HEK293 (cell line): ENCODE results near the gene SPECC1L.
"Not testable (repeated sequence)": the region's sequence is repeated elsewhere in the genome, so short reads cannot be mapped to it uniquely, and the experiment has no call there.

ENCODE experiments used
- CTCF ChIA-PET: fragments of 350-600 bp; formaldehyde crosslinking; extraction: SDS; loops from one replicate; lab custom pipeline; 2021; ENCODE audit warnings: antibody characterized with exemption; lab: Yijun Ruan, JAX
- POLR2A ChIA-PET: fragments of 300-600 bp; formaldehyde crosslinking; extraction: SDS; loops from one replicate; lab custom pipeline; 2020; ENCODE audit warnings: antibody characterized with exemption, inconsistent platforms; lab: Yijun Ruan, JAX
- H3K27ac ChIP-seq: fragments of 200-500 bp; sonication (Bioruptor generic); 2 replicates; pipeline ENCODE4 v1.5.1; 2014; ENCODE audit warnings: low read depth, low read length, control low read depth, inconsistent platforms; ENCODE audit errors: extremely low read depth
- H3K36me3 ChIP-seq, 2 experiments: fragments of 200-500 bp in 1 of 2; sonication (Bioruptor generic) in 1 of 2; 1 replicate in 1 of 2; 2 replicates in 1 of 2; pipeline ENCODE4 v1.5.1; 2014 to 2017; ENCODE audit warnings: inconsistent platforms in 2 of 2, low read length in 2 of 2; ENCODE audit not compliant: control insufficient read depth in 2 of 2, insufficient read depth in 1 of 2
- H3K4me1 ChIP-seq: fragments of 200-500 bp; sonication (Bioruptor generic); 2 replicates; pipeline ENCODE4 v1.5.1; 2014; ENCODE audit warnings: mild to moderate bottlenecking, low read length, inconsistent platforms; ENCODE audit not compliant: control insufficient read depth, insufficient read depth
- H3K4me3 ChIP-seq: 2 replicates; pipeline ENCODE4 v1.5.1; 2011; ENCODE audit warnings: low read depth, mild to moderate bottlenecking, control low read depth, low read length, moderate library complexity
- H3K9me3 ChIP-seq: fragments of 200-500 bp; sonication (Bioruptor generic); 2 replicates; pipeline ENCODE4 v1.5.1; 2014; ENCODE audit warnings: low read depth, low read length, inconsistent platforms; ENCODE audit not compliant: control insufficient read depth, insufficient read depth
- SCRT2 ChIP-seq: fragments of 450-650 bp; formaldehyde crosslinking; IDR thresholded peaks from 2 replicates; pipeline ENCODE4 v1.5.1; 2016; ENCODE audit warnings: missing biosample characterization, missing genetic modification characterization
- ZEB2 ChIP-seq: fragments of 450-650 bp; formaldehyde crosslinking; IDR thresholded peaks from 2 replicates; pipeline ENCODE4 v1.5.1; 2016; ENCODE audit warnings: missing biosample characterization, missing genetic modification characterization
- ZNF112 ChIP-seq: fragments of 450-650 bp; formaldehyde crosslinking; IDR thresholded peaks from 2 replicates; pipeline ENCODE4 v1.5.0; 2017; ENCODE audit warnings: missing biosample characterization, missing genetic modification characterization
- ZNF133 ChIP-seq: fragments of 450-650 bp; formaldehyde crosslinking; IDR thresholded peaks from 2 replicates; pipeline ENCODE4 v1.5.1; 2016; ENCODE audit warnings: missing biosample characterization, missing genetic modification characterization
- ZNF223 ChIP-seq: fragments of 450-650 bp; formaldehyde crosslinking; IDR thresholded peaks from 2 replicates; pipeline ENCODE4 v1.5.1; 2016; ENCODE audit warnings: missing biosample characterization, missing genetic modification characterization
- ZNF514 ChIP-seq: fragments of 450-650 bp; formaldehyde crosslinking; IDR thresholded peaks from 2 replicates; pipeline ENCODE4 v1.5.1; 2016; ENCODE audit warnings: missing biosample characterization, missing genetic modification characterization
- ZNF558 ChIP-seq: fragments of 450-650 bp; formaldehyde crosslinking; IDR thresholded peaks from 2 replicates; pipeline ENCODE4 v1.5.1; 2016; ENCODE audit warnings: missing biosample characterization, missing genetic modification characterization
- ZNF623 ChIP-seq: fragments of 450-650 bp; formaldehyde crosslinking; IDR thresholded peaks from 2 replicates; pipeline ENCODE4 v1.5.1; 2016; ENCODE audit warnings: missing biosample characterization, missing genetic modification characterization
- ZNF670 ChIP-seq: fragments of 450-650 bp; formaldehyde crosslinking; IDR thresholded peaks from 2 replicates; pipeline ENCODE4 v1.5.1; 2016; ENCODE audit warnings: missing biosample characterization, missing genetic modification characterization, low read depth
- ZNF707 ChIP-seq: fragments of 450-650 bp; formaldehyde crosslinking; IDR thresholded peaks from 2 replicates; pipeline ENCODE4 v1.5.1; 2016; ENCODE audit warnings: missing biosample characterization, missing genetic modification characterization
- ZNF792 ChIP-seq: fragments of 450-650 bp; formaldehyde crosslinking; IDR thresholded peaks from 2 replicates; pipeline ENCODE4 v1.5.1; 2016; ENCODE audit warnings: missing biosample characterization, missing genetic modification characterization
- TF ChIP-seq, protein P1 (sequence below): fragments of 450-650 bp; formaldehyde crosslinking; IDR thresholded peaks from 2 replicates; pipeline ENCODE4 v1.5.1; 2016; ENCODE audit warnings: missing biosample characterization, missing genetic modification characterization

The SPECC1L gene

GRCh38 chr22:24310969-24311368 lies 40.3 kb downstream of the SPECC1L start (continued):
- TF ChIP-seq ZEB2 (tag by site-specific recombination) (peak; percentile 47; the same call in 1 of the 2 replicates), ZNF670 (no peak)
- TF ChIP-seq, all 188 proteins: peak for 14

DNA sequence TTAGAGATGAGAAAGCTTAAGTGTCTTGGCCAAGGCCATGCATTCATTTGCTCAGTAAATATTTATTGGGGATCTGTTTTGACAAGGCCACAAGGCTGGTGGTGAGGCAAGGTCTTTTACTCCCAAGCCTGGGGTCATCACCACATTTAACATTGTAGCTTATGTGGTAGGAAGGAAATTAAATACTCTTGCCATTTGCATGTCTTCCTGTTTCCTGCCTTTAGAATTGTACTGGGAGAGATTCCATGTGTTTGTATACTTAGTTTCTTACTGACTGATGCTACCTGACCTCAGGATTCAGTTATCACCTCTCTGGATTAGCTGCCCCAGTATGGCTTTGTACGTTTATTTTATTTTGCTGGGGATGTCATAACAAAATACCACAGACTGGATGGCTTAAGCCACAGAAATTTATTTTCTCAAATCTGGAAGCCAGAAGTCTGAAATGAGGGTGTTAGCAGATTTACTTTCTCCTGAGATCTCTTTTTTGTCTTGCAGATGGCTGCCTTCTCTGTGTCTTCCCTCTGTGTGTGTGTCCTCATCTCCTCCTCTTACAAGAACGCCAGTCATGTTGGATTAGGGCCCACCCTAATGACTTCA lies 44.8 kb downstream of the SPECC1L start:
- CTCF ChIA-PET: interaction anchor here (0.7 kb wide), 1 partner anchor 202 kb away, joined by 3 read pairs; no protein-coding TSS in a partner anchor
- H3K36me3 ChIP-seq: peaks cover 36 to 61% of the 10 kb centered on the region in 2 experiments
- POLR2A ChIA-PET: no interaction called here
- H3K4me1 ChIP-seq: peaks cover 4% of the 10 kb centered on the region; the same call in 1 of the 2 replicates
- H3K9me3 ChIP-seq: no peaks in the 10 kb centered on the region
- no peak overlapping the region for H3K27ac ChIP-seq
- no peak overlapping the region for H3K4me3 ChIP-seq
- no peak for TF ChIP-seq ZNF112 (tag by site-specific recombination)
- TF ChIP-seq, all 188 proteins: peak for 0

- H3K4me1 ChIP-seq, H3K9me3 ChIP-seq, POLR2A ChIA-PET, H3K27ac ChIP-seq, CTCF ChIA-PET, H3K4me3 ChIP-seq: not testable (repeated sequence)
- H3K36me3 ChIP-seq: peaks cover 38 to 69% of the 10 kb centered on the region in 2 experiments
Observed at GRCh38 chr22:24316264-24316663, 45.6 kb downstream of the SPECC1L start.

DNA sequence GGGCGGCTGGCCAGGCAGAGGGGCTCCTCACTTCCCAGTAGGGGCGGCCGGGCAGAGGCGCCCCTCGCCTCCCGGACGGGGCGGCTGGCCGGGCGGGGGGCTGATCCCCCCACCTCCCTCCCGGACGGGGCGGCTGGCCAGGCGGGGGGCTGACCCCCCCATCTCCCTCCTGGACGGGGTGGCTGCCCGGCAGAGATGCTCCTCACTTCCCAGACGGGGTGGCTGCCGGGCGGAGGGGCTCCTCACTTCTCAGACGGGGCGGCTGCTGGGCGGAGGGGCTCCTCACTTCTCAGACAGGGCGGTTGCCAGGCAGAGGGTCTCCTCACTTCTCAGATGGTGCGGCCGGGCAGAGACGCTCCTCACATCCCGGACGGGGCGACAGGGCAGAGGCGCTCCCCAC lies 46.9 kb downstream of the SPECC1L start:
- peaks cover 39 to 75% of the 10 kb centered on the region in 2 experiments for H3K36me3 ChIP-seq
- CTCF ChIA-PET, H3K27ac ChIP-seq, H3K4me1 ChIP-seq, H3K4me3 ChIP-seq, H3K9me3 ChIP-seq, POLR2A ChIA-PET: not testable (repeated sequence)

GRCh38 chr22:24319451-24319850 lies 48.8 kb downstream of the SPECC1L start:
- peaks cover 34 to 75% of the 10 kb centered on the region in 2 experiments for H3K36me3 ChIP-seq

GRCh38 chr22:24321999-24322398 lies 51.4 kb downstream of the SPECC1L start:
- H3K4me3 ChIP-seq: no peak overlapping the region
- POLR2A ChIA-PET: no interaction called here
- peaks cover 31 to 74% of the 10 kb centered on the region in 2 experiments for H3K36me3 ChIP-seq
- CTCF ChIA-PET: interaction anchor here (0.6 to 2.1 kb wide), 4 partner anchors 82 to 204 kb away, joined by 3 to 8 read pairs (median 3); no protein-coding TSS in a partner anchor
- peaks cover 3% of the 10 kb centered on the region; the same call in 1 of the 2 replicates for H3K4me1 ChIP-seq
- no peaks in the 10 kb centered on the region for H3K9me3 ChIP-seq
- no peak overlapping the region for H3K27ac ChIP-seq
- TF ChIP-seq ZNF133 (tag by site-specific recombination) (peak; percentile 59; the same call in 1 of the 2 replicates), SCRT2 (tag by site-specific recombination) (no peak)

More at GRCh38 chr22:24319451-24319850, 48.8 kb downstream of the SPECC1L start:
- no peaks in the 10 kb centered on the region for H3K9me3 ChIP-seq
- ChIA-PET CTCF (no interaction called here), POLR2A (no interaction called here)
- no peak overlapping the region for H3K4me3 ChIP-seq
- H3K4me1 ChIP-seq: no peaks in the 10 kb centered on the region; the same call in 1 of the 2 replicates
- no peak for TF ChIP-seq ZNF514 (tag by site-specific recombination)
- no peak for TF ChIP-seq ZNF623 (tag by site-specific recombination)
- no peak for TF ChIP-seq ZNF558 (tag by site-specific recombination)
- no peak for TF ChIP-seq ZNF223 (tag by site-specific recombination)
- no peak for TF ChIP-seq ZNF792 (tag by site-specific recombination)
- TF ChIP-seq, protein P1, sequence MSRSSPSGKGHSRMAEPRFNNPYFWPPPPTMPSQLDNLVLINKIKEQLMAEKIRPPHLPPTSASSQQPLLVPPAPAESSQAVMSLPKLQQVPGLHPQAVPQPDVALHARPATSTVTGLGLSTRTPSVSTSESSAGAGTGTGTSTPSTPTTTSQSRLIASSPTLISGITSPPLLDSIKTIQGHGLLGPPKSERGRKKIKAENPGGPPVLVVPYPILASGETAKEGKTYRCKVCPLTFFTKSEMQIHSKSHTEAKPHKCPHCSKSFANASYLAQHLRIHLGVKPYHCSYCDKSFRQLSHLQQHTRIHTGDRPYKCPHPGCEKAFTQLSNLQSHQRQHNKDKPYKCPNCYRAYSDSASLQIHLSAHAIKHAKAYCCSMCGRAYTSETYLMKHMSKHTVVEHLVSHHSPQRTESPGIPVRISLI: no peak
- TF ChIP-seq ZNF707: no peak
- no peak overlapping the region for H3K27ac ChIP-seq
